GM13977 (cell line): ENCODE results near the gene EEFSEC.

Experiments
- DNase-seq: peaks from one replicate; pipeline ENCODE4 v3.0.0; 2012; ENCODE audit warnings: low spot score
- CTCF ChIP-seq: IDR thresholded peaks from 2 replicates; pipeline ENCODE4 v1.5.1; 2012; ENCODE audit warnings: mild to moderate bottlenecking, control low read depth; ENCODE audit not compliant: insufficient read depth; ENCODE audit errors: extremely low read depth, missing control alignments
- in situ Hi-C: fragments of 300-500 bp; cut with MboI; formaldehyde crosslinking; loops from one replicate; pipeline ENCODE4 v1.12.0; 2022; ENCODE audit warnings: low sequenced_read_pairs, low pct_unique_long_range_greater_than_20kb, mixed read lengths, inconsistent platforms; ENCODE audit not compliant: unreplicated experiment

The EEFSEC gene

GRCh38 chr3:128313935-128314334 is 160.7 kb downstream of the EEFSEC start:
- in situ Hi-C loops = no loop called here
- DNase-seq = no peak
- TF ChIP-seq CTCF = no peak

- no peak for DNase-seq
- in situ Hi-C loops = no loop called here
- no peak for TF ChIP-seq CTCF
Observed at GRCh38 chr3:128315313-128315712, 162.0 kb downstream of the EEFSEC start.

- no peak for TF ChIP-seq CTCF
- no peak for DNase-seq
- in situ Hi-C loops = no loop called here
Observed at GRCh38 chr3:128316481-128316891, 163.2 kb downstream of the EEFSEC start.

GRCh38 chr3:128317101-128317697 is 163.9 kb downstream of the EEFSEC start:
- in situ Hi-C loops = no loop called here
- no peak for TF ChIP-seq CTCF
- DNase-seq = no peak

GRCh38 chr3:128317698-128318231 is 164.5 kb downstream of the EEFSEC start:
- TF ChIP-seq CTCF = no peak
- DNase-seq = no peak
- in situ Hi-C loops = no loop called here

GRCh38 chr3:128318275-128318941 is 165.1 kb downstream of the EEFSEC start:
- DNase-seq = no peak
- in situ Hi-C loops = no loop called here
- no peak for TF ChIP-seq CTCF
